ENCODE measurements around the gene CTNNA2.

- TF ChIP-seq CTCF (IDR thresholded peaks at IDR 0.05), result peak; percentile 36 to 65 (median 50)
- no peak for TF ChIP-seq POLR2A (IDR thresholded peaks at IDR 0.05)
Measured at GRCh38 chr2:79935771-79936657, 423.2 kb downstream of the CTNNA2 start.
